Smooth muscle cell (in vitro differentiated cells): ENCODE data around the gene DTHD1. TPM values are rescaled to one million over a fixed set of nuclear protein-coding genes. Genes with fewer than 3 reads are reported as not detected.

ENCODE experiments used
- DNase-seq: peaks from one replicate; lab custom pipeline; 2025; ENCODE audit not compliant: unreplicated experiment; lab: John Stamatoyannopoulos, UW
- H2AFZ ChIP-seq: fragments of 200-600 bp; sonication (generic); 2 replicates; pipeline ENCODE4 v1.6.0; 2016; ENCODE audit warnings: antibody characterized with exemption, low read depth, mild to moderate bottlenecking
- H3F3A ChIP-seq: fragments of 200-600 bp; sonication (generic); 2 replicates; pipeline ENCODE4 v1.6.0; 2017; ENCODE audit warnings: antibody characterized with exemption, low read depth
- H3K27ac ChIP-seq: fragments of 200-600 bp; sonication (generic); 2 replicates; pipeline ENCODE4 v1.5.1; 2016; ENCODE audit warnings: low read depth, mild to moderate bottlenecking
- H3K27me3 ChIP-seq: fragments of 200-600 bp; sonication (generic); 2 replicates; pipeline ENCODE4 v1.6.1; 2016; ENCODE audit warnings: low read depth, mild to moderate bottlenecking
- H3K36me3 ChIP-seq: fragments of 200-600 bp; sonication (generic); 2 replicates; pipeline ENCODE4 v1.5.1; 2016; ENCODE audit warnings: low read depth
- H3K4me1 ChIP-seq: fragments of 200-600 bp; sonication (generic); 2 replicates; pipeline ENCODE4 v1.5.1; 2016; ENCODE audit warnings: low read depth
- H3K4me2 ChIP-seq: fragments of 200-600 bp; sonication (generic); 2 replicates; pipeline ENCODE4 v1.6.0; 2016; ENCODE audit warnings: mild to moderate bottlenecking
- H3K4me3 ChIP-seq: fragments of 200-600 bp; sonication (generic); 2 replicates; pipeline ENCODE4 v1.5.1; 2016; ENCODE audit warnings: mild to moderate bottlenecking
- H3K79me2 ChIP-seq: fragments of 200-600 bp; sonication (generic); 2 replicates; pipeline ENCODE4 v1.6.0; 2016; ENCODE audit warnings: low read depth, mild to moderate bottlenecking
- H3K9ac ChIP-seq: fragments of 200-600 bp; sonication (generic); 2 replicates; pipeline ENCODE4 v1.6.0; 2016; ENCODE audit warnings: low read depth
- H3K9me3 ChIP-seq: fragments of 200-600 bp; sonication (generic); replicated peaks from 2 replicates; pipeline ENCODE4 v1.5.1; 2016; ENCODE audit warnings: low read depth
- H4K20me1 ChIP-seq: fragments of 200-600 bp; sonication (generic); 2 replicates; pipeline ENCODE4 v1.6.0; 2016; ENCODE audit warnings: low read depth
- WGBS: methylation state at CpG from one replicate; pipeline ENCODE4 v1.1.7; 2016; ENCODE audit warnings: low lambda C conversion rate; 5-methylcytosine and 5-hydroxymethylcytosine counted together
- polyA plus RNA-seq: library from polyadenylated mRNA; unstranded; fragments of >200 nt; fragmentation: Nextera tagmentation; extraction: Ambion mirVana; gene quantifications from 2 replicates; pipeline ENCODE4 v1.2.1, GENCODE V29; 2016
- total RNA-seq: library from RNA; depleted of rRNA; stranded (reverse); fragments of >200 nt; gene quantifications from 2 replicates; pipeline ENCODE4 v1.2.3, GENCODE V29; 2014
- TF ChIP-seq, protein P1 (sequence below): fragments of 200-600 bp; sonication (generic); IDR thresholded peaks from 2 replicates; pipeline ENCODE4 v1.5.1; 2017; ENCODE audit warnings: borderline replicate concordance, mild to moderate bottlenecking, antibody characterized with exemption; ENCODE audit not compliant: insufficient read depth, poor library complexity, severe bottlenecking

Gene DTHD1
- total and polyA plus RNA-seq, 2 experiments from 2014 or later: not detected

DNA sequence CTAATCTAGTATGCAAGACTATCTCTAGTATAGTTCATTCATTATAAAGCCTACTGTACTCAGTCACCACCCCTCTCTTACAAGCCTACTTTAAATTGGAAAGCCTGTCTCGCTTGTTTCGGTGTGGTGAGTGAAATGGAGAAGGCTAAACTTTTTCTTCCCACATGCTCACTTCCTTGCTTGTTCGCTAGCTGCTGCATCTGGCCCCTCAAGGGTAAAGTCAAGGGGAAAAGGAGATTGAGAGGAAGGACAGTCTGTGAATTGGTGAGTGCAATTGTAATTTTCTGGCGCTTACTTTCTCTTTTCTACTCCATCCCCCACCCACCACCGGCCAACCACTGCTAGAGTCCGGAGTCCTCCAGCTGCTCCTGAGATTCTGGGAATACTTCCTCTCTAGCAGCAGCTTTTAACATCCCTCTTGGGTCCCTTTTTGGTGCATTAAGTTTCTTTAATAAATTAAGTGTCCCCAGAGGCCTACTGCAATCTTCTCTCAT lies 25.0 kb upstream of the DTHD1 start:
- no peak overlapping the region for H3K9ac ChIP-seq
- H3K79me2 ChIP-seq: no peaks in the 10 kb centered on the region
- H3K9me3 ChIP-seq: no peaks in the 10 kb centered on the region
- no peak for DNase-seq
- no peak overlapping the region for H3K4me2 ChIP-seq
- no peaks in the 10 kb centered on the region for H3K27me3 ChIP-seq
- 77% methylated on average over 6 of the region's 6 CpGs for WGBS
- H3K27ac ChIP-seq: no peak overlapping the region
- no peaks in the 10 kb centered on the region for H3K4me1 ChIP-seq
- H3K36me3 ChIP-seq: no peaks in the 10 kb centered on the region
- no peak overlapping the region for H2AFZ ChIP-seq
- no peaks in the 10 kb centered on the region for H3F3A ChIP-seq
- no peak overlapping the region for H3K4me3 ChIP-seq
- TF ChIP-seq, protein P1, sequence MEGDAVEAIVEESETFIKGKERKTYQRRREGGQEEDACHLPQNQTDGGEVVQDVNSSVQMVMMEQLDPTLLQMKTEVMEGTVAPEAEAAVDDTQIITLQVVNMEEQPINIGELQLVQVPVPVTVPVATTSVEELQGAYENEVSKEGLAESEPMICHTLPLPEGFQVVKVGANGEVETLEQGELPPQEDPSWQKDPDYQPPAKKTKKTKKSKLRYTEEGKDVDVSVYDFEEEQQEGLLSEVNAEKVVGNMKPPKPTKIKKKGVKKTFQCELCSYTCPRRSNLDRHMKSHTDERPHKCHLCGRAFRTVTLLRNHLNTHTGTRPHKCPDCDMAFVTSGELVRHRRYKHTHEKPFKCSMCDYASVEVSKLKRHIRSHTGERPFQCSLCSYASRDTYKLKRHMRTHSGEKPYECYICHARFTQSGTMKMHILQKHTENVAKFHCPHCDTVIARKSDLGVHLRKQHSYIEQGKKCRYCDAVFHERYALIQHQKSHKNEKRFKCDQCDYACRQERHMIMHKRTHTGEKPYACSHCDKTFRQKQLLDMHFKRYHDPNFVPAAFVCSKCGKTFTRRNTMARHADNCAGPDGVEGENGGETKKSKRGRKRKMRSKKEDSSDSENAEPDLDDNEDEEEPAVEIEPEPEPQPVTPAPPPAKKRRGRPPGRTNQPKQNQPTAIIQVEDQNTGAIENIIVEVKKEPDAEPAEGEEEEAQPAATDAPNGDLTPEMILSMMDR: no peak
- H4K20me1 ChIP-seq: no peaks in the 10 kb centered on the region

DNA sequence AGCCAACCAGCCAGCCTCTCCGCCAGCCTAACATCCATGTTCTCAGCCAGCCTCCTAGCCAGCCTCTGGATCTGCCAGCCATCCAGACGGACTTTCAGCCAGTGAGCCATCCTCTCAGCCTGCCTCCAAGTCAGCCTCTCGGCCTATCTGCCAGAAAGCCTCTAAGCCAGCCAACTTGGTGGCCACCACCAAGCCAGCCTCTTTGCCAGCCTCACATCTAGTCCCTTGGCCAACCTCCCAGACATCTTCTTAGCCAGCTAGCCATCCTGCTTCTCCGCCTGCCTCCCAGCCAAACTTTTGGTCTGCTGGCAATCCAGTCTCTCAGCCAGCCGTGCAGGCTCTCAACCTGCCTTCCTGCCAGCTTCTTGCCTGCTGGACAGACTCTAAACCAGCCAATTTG lies 20.7 kb upstream of the DTHD1 start:
- Histone ChIP-seq H3K9me3 (no peaks in the 10 kb centered on the region), H3K4me1 (no peaks in the 10 kb centered on the region), H3K27me3 (no peaks in the 10 kb centered on the region), H2AFZ (no peak overlapping the region), H4K20me1 (no peaks in the 10 kb centered on the region), H3K79me2 (no peaks in the 10 kb centered on the region), H3K4me3 (no peak overlapping the region), H3K9ac (no peak overlapping the region), H3K27ac (no peak overlapping the region), H3F3A (no peaks in the 10 kb centered on the region), H3K4me2 (no peak overlapping the region), H3K36me3 (no peaks in the 10 kb centered on the region)
- 94% methylated on average over 5 of the region's 5 CpGs for WGBS
- TF ChIP-seq, protein P1: no peak
- DNase-seq: no peak

DNA sequence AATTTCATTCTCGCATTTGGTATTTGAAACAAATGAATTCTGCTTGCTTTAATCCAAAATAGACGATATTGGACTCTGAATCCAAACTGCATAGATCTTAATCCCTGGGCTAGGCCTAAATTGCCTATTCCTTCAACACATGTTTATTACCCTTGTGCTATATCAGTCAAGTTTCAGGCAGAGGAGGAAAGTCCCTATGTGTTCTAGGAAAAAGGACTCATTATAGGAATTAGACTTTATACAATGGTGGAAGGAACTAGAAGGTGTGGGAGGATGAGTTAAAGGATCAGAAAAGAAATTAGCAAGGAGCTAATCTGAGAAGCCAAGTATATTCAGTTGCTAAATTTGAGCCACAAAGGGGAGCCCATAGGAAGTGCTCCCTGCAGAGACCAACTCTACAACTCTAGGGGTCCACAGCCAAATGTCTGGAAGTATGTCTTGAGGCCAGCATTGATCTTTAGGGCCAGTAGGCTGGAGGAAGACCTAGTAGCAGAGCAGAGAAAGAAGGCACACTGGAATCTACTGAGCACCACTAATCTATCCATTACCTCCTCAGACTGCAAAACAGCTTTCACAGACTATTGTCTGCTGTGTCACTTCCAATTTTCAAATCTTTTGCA lies 17.1 kb upstream of the DTHD1 start:
- Histone ChIP-seq H3K9ac (no peak overlapping the region), H3F3A (no peaks in the 10 kb centered on the region), H3K27ac (no peak overlapping the region), H3K79me2 (no peaks in the 10 kb centered on the region), H3K4me1 (no peaks in the 10 kb centered on the region), H3K9me3 (no peaks in the 10 kb centered on the region), H3K27me3 (no peaks in the 10 kb centered on the region), H3K4me2 (no peak overlapping the region), H3K4me3 (no peak overlapping the region), H3K36me3 (no peaks in the 10 kb centered on the region), H2AFZ (no peak overlapping the region), H4K20me1 (no peaks in the 10 kb centered on the region)
- TF ChIP-seq, protein P1: no peak
- no peak for DNase-seq
- WGBS: 93% methylated on average over 2 of the region's 2 CpGs
